Activated T-helper 9 cell treated with anti-CD3 and anti-CD28 coated beads, Interleukin-2, amount 50 U/mL, for 16 hours (primary cell): ENCODE measurements around the gene OR51G2.
"Not testable (repeated sequence)": the region's sequence is repeated elsewhere in the genome, so short reads cannot be mapped to it uniquely, and the experiment has no call there.

Experiments used
- DNase-seq: peaks from one replicate; pipeline ENCODE4 v3.0.0-alpha.2; 2020; ENCODE audit warnings: low read depth

Gene OR51G2

GRCh38 chr11:4919250-4919649, at the start of gene OR51G2:
Gene OR51G2 (minus strand): TSS chr11:4919350. CDS start chr11:4915663, 3,687 bp downstream.
- DNase-seq, result no peak

GRCh38 chr11:4962816-4963215, 43.7 kb upstream of the OR51G2 start:
- DNase-seq, result no peak

GRCh38 chr11:4960877-4961276, 41.7 kb upstream of the OR51G2 start:
- no peak for DNase-seq

- DNase-seq, result no peak
Observed at GRCh38 chr11:4957396-4957795, 38.2 kb upstream of the OR51G2 start.

- DNase-seq, result not testable (repeated sequence)
Observed at GRCh38 chr11:4955613-4956012, 36.5 kb upstream of the OR51G2 start, which contains the start of gene OR51A2. Gene OR51A2 (minus strand): TSS chr11:4955713. CDS start chr11:4955713, 0 bp downstream.

- no peak for DNase-seq
Observed at GRCh38 chr11:4947505-4947904, 28.4 kb upstream of the OR51G2 start, which contains the start of gene OR51A4. Gene OR51A4 (minus strand): TSS chr11:4947605. CDS start chr11:4947100, 505 bp downstream.

GRCh38 chr11:4936745-4937144, 17.6 kb upstream of the OR51G2 start:
- DNase-seq, result no peak

GRCh38 chr11:4932751-4933150, 13.6 kb upstream of the OR51G2 start:
- DNase-seq, result no peak

GRCh38 chr11:4926608-4927007, 7.5 kb upstream of the OR51G2 start:
- no peak for DNase-seq

GRCh38 chr11:4924239-4924638, 5.1 kb upstream of the OR51G2 start, which contains the start of gene OR51G1:
Gene OR51G1 (minus strand): TSS chr11:4924339. CDS start chr11:4924339, 0 bp downstream.
- DNase-seq, result no peak

- DNase-seq, result no peak
Observed at GRCh38 chr11:4922304-4922703, 3.2 kb upstream of the OR51G2 start.

- DNase-seq, result no peak
Observed at GRCh38 chr11:4921796-4922195, 2.6 kb upstream of the OR51G2 start.

- no peak for DNase-seq
Observed at GRCh38 chr11:4916581-4916980, 2.6 kb downstream of the OR51G2 start.

GRCh38 chr11:4903484-4903883, 15.7 kb downstream of the OR51G2 start, which contains the start of gene OR51A7:
Gene OR51A7 (plus strand): TSS chr11:4903783. CDS start chr11:4907370, 3,587 bp downstream.
- DNase-seq, result no peak

GRCh38 chr11:4891996-4892640, 27.0 kb downstream of the OR51G2 start:
- DNase-seq, result no peak

GRCh38 chr11:4890279-4890678, 28.9 kb downstream of the OR51G2 start:
- no peak for DNase-seq

- DNase-seq, result no peak
Observed at GRCh38 chr11:4887591-4887990, 31.6 kb downstream of the OR51G2 start.

GRCh38 chr11:4886186-4886585, 33.0 kb downstream of the OR51G2 start:
- no peak for DNase-seq

GRCh38 chr11:4884361-4884760, 34.8 kb downstream of the OR51G2 start:
- no peak for DNase-seq

- DNase-seq, result no peak
Observed at GRCh38 chr11:4882543-4882942, 36.6 kb downstream of the OR51G2 start.

GRCh38 chr11:4881860-4882500, 37.2 kb downstream of the OR51G2 start, which contains the start of gene OR51T1:
Gene OR51T1 (plus strand): TSS chr11:4881900. CDS start chr11:4881900, 0 bp downstream.
- no peak for DNase-seq

GRCh38 chr11:4881188-4881587, 38.0 kb downstream of the OR51G2 start:
- no peak for DNase-seq

- no peak for DNase-seq
Observed at GRCh38 chr11:4865855-4866254, 53.3 kb downstream of the OR51G2 start.
